ENCODE measurements around the gene PCK2.

DNA sequence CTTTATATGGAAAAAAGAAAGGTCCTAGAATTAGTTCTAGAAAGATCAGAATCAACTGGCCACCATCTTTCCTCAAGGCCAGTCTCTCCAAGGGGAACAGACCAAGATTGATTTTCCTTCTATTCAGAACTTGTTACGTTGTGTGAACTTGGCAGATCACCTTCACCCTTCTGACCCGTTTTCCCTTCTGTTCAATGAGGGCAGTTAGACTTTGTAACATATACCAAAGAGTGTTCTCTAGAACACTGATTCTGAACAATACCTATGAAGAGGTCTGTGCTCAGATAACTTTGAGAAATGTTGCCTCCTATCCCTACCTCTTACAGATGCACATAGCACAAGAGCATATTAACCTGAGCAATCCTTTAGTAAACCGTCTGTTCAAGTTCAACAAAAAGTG is 10.6 kb upstream of the PCK2 start:
- TF ChIP-seq, protein P1, sequence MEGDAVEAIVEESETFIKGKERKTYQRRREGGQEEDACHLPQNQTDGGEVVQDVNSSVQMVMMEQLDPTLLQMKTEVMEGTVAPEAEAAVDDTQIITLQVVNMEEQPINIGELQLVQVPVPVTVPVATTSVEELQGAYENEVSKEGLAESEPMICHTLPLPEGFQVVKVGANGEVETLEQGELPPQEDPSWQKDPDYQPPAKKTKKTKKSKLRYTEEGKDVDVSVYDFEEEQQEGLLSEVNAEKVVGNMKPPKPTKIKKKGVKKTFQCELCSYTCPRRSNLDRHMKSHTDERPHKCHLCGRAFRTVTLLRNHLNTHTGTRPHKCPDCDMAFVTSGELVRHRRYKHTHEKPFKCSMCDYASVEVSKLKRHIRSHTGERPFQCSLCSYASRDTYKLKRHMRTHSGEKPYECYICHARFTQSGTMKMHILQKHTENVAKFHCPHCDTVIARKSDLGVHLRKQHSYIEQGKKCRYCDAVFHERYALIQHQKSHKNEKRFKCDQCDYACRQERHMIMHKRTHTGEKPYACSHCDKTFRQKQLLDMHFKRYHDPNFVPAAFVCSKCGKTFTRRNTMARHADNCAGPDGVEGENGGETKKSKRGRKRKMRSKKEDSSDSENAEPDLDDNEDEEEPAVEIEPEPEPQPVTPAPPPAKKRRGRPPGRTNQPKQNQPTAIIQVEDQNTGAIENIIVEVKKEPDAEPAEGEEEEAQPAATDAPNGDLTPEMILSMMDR (IDR thresholded peaks at IDR 0.05) = no peak
- TF ChIP-seq MYC (IDR thresholded peaks at IDR 0.05; ENCODE audit: borderline replicate concordance, low read length) = no peak
- TF ChIP-seq EP300 (IDR thresholded peaks at IDR 0.05) = no peak
- TF ChIP-seq POLR2A (IDR thresholded peaks at IDR 0.05; ENCODE audit: low read length) = no peak
- TF ChIP-seq HDAC2 (IDR thresholded peaks at IDR 0.05) = no peak

Measured in A549 (cell line).